Activated CD8-positive, alpha-beta memory T cell treated with anti-CD3 and anti-CD28 coated beads, Interleukin-2, amount 50 U/mL, for 48 hours (primary cell): ENCODE data around the gene ADGRV1.

Experiments
- DNase-seq: peaks from one replicate; pipeline ENCODE4 v3.0.0-alpha.2; 2020

Gene ADGRV1

GRCh38 chr5:91092859-91093783, 534.5 kb downstream of the ADGRV1 start:
- DNase-seq = no peak

- no peak for DNase-seq
These were observed 536.7 kb downstream of the ADGRV1 start for GRCh38 chr5:91095313-91095712.

DNA sequence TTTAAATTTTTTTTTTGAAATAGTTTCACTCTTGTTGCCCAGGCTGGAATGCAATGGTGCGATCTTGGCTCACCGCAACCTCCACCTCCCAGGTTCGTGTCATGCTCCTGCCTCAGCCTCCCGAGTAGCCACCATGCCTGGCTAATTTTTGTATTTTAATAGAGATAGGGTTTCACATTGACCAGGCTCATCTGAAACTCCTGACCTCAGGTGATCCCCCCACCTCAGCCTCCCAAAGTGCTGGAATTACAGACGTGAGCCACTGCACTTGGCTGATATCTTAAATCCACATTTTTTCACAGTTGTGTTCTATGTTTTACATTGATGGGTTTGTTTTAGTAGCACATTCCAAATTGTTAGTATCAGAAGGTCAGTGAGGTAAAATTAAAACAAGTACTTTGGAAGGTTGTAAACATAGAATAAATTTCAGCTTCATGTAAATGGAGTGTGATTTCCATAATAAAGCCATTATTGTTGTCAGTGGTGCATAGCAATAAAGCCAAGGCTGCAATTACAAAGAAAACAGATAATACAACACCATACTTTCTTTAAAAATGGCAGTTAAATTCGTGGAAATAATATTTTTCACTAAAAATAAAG, 537.3 kb downstream of the ADGRV1 start:
- DNase-seq = no peak

DNA sequence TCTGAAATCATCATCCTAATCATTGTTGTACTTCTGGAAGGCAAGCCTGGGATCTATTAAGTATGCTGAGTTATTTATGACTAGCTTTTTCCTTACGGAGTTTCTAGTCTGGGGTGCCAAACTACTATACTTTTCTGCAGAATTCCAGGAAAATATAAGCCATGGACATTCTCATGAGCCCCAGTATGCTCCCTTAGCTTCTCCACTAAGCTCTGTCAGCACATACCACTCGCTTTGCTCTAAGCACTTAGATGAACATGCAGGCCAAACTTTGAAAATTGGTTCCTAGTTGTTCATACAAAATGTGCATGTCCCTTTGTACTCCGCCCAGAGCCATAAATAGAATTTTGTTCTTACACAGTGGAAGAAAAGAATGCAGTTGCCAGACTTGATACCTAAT, 539.9 kb downstream of the ADGRV1 start:
- no peak for DNase-seq

- DNase-seq = peak; percentile 76
These were observed 543.2 kb downstream of the ADGRV1 start for GRCh38 chr5:91101600-91102379.

DNA sequence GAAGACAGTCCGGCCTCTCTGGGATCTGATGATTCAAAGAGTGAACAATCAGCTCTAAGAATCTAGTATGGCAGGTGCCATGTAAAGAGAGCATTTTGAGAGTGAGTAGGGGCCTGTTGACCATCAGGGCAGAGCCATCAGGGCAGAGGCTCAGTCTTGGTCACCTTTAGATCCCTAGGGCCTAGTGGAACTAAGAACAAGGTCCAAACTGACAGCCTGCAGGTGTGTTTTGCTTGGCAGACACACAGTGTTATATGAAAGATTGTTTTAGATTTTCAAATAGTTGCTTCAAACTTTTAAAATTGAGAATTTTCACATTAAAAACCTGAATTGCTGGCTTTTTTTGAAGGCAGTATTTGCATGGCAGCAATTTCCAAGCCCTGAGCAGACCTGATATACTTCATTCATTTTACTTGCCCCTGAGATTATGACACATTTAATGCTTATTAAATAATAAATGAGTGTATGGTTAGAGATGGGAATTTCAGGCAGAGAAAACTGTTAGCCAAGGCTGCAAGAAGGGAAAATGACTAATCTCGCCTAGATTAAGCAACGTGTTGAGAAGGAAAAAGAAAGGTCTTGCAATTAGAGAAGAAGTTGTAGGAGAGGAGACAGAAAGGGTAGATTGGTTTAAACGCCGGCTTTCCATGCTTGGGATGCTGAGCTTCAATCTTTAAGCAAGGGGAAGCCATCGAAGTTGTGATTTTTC, 544.9 kb downstream of the ADGRV1 start:
- no peak for DNase-seq

GRCh38 chr5:91104062-91104448, 545.5 kb downstream of the ADGRV1 start:
- no peak for DNase-seq

DNA sequence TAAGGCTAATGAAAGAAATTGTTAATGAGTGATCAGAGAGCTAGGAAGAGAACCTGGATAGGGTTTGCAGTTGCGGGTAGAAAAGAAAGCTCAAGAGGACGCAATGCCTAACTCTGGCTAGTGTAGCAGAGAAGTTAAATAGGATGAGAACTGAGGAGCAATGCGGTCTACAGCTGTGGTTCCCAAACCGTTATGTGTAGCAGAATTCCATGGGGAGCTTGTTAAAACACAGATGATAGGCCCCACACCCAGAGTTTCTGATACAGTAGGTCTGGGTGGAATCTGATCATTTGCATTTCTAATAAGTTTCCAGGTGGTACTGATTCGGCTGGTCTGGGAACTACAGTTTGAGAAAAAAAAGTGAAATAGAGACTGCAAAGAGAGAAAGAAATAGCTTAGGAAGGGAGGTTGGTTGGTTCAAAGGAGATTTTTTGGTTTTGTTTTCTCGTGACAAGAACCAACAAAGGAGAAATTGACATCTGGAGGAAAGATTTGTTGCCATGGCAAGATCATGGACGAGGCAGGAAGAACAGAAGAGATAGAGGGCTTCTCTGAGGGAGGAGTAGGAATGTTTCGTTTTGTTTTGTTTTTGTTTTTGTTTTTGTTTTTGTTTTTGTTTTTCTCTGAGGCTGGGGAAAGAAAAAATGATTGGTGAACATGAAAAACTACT, 548.4 kb downstream of the ADGRV1 start:
- DNase-seq = no peak

DNA sequence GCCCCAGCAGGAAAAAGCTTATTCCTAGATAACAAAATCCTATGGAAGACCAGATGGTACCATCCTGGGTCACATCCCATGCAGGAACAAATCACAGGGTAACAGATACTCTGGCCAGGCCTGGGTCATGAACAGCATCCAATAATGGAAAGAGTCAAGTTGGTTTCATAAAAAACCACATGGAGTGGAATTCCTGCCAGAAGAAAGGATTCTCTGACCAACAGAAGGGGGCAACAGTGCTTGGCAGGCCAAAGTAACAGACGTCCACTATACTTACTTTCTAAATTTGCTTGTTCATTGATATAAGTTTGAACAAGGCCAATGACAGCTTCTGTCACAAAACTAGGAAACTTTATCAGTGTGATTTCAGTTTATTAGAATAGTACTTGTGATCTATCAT, 551.0 kb downstream of the ADGRV1 start:
- no peak for DNase-seq

DNA sequence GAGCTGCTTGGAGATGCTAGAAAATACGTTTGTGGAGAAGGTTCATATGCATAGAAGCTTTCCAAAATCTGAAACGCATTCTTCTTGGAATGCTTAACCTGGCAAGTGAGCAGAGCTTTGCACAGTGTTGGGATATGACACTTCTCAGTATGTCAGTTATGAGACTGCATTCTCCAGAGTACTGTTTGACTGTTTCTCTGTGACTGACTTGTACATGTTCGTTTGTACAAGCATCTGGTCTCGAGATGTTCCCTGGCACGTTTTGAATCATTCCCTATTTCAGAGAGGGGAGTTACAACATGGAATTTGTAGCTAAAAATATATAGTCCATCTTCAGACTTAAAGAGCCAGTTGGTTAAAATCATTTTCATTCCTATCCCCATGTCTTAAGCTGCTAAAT, 552.1 kb downstream of the ADGRV1 start:
- DNase-seq = no peak

DNA sequence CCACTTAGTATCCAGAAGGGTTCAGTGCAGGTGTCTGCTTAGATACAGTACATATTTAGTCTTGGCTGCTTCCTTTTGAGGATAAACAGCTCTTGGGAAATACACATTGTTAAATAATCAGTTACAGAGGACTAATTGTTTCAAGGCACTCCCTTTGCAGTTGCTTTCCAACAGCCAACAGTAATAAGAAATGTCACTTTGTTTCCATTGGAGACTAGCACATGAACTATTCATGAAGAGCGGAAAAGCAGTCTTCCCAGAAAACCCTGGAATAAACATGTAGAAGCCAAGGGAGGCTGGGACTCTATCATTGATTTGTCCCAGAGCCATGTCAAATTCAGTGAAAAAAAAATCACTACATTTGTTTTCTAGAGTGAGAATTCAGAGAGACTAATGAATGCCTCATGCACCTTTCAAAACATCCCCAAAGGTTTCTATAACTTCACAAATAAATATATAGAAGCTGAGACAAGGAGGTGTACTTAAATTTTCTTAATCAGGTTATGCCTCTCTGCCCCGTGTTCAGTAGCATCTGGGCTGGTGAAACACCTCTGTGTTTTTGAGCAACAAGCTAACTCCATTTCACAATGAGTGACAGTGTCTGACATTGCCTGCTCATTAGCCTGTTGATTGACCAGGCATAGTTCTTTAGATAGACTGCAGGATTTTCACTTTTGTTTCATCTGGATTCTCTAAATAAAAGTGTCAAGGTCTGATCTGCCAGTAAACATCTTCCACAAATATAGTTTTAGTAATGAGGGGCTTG, 553.1 kb downstream of the ADGRV1 start:
- DNase-seq = no peak

GRCh38 chr5:91114658-91115057, 556.1 kb downstream of the ADGRV1 start:
- DNase-seq = no peak

DNA sequence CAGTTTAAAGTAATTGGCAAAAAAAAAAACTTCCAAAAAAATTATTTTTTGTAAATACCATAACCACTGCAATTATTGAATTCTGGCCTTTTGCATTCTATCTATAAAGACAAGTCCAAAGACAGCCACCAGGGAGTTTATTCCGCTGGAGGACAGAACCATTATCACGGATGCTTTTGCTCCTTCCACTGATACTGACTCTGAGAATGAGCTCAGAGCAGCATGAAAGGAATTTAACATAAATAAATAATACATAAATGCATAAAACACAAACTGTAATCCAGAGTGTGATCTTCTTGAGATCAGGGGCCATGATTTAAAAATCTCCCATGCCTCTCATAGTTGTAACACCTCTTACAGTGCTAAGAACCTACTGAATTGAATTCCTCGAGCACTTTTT, 559.8 kb downstream of the ADGRV1 start:
- no peak for DNase-seq

GRCh38 chr5:91118796-91119195, 560.2 kb downstream of the ADGRV1 start:
- DNase-seq = no peak

DNA sequence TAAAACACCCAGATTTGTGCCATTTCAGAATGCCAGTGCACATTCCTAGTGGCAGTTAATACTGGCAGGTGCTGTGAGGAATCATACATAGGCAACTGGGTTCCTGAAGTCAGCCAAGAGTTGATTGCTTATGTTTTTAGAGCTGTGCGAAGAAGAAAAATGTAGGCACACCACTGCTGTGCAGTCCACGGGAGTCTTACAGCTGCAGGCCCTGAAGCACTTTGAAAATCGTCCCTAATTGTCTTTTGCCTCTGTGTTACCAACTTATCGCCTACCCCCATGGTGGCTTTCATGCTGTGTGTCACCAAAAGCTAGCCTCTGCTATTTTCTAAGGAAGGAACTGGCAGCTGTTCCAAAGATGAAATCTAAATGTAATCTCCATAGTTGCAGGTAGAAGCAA, 560.6 kb downstream of the ADGRV1 start:
- no peak for DNase-seq

- no peak for DNase-seq
These were observed 561.6 kb downstream of the ADGRV1 start for GRCh38 chr5:91119981-91120850.

- DNase-seq = no peak
These were observed 562.9 kb downstream of the ADGRV1 start for GRCh38 chr5:91121347-91121993.

GRCh38 chr5:91122651-91123050, 564.1 kb downstream of the ADGRV1 start:
- DNase-seq = no peak

- no peak for DNase-seq
These were observed 564.7 kb downstream of the ADGRV1 start for GRCh38 chr5:91123291-91123690.

- DNase-seq = no peak
These were observed 565.3 kb downstream of the ADGRV1 start for GRCh38 chr5:91123901-91124300.
